GM23338 (cell line): ENCODE results near the gene TMEM37. TPM values are rescaled to one million over a fixed set of nuclear protein-coding genes. Genes with fewer than 3 reads are reported as not detected.

Experiments
- ATAC-seq: fragments of 200-7000 bp; cut with Tn5 transposase; 3 replicates; pipeline ENCODE4 v1.9.1; 2020
- DNase-seq: peaks from one replicate; pipeline ENCODE4 v3.0.0-alpha.2; 2015; ENCODE audit warnings: low spot score
- H2AFZ ChIP-seq: fragments of 200-600 bp; sonication (generic); 2 replicates; pipeline ENCODE4 v1.8.0; 2016; ENCODE audit warnings: antibody characterized with exemption, mild to moderate bottlenecking, moderate library complexity
- H3F3A ChIP-seq: fragments of 200-600 bp; sonication (generic); replicated peaks from 2 replicates; pipeline ENCODE4 v1.8.0; 2017; ENCODE audit warnings: antibody characterized with exemption, mixed run types, low read depth
- H3K27ac ChIP-seq: fragments of 200-600 bp; sonication (generic); 2 replicates; pipeline ENCODE4 v1.6.1; 2016; ENCODE audit warnings: low read depth
- H3K27me3 ChIP-seq: fragments of 200-600 bp; sonication (generic); 2 replicates; pipeline ENCODE4 v1.8.0; 2016; ENCODE audit warnings: mild to moderate bottlenecking, mixed run types, moderate library complexity; ENCODE audit not compliant: insufficient read depth
- H3K36me3 ChIP-seq: fragments of 200-600 bp; sonication (generic); 2 replicates; pipeline ENCODE4 v1.8.0; 2016; ENCODE audit warnings: mild to moderate bottlenecking; ENCODE audit not compliant: insufficient read depth
- H3K4me1 ChIP-seq: fragments of 200-600 bp; sonication (generic); 2 replicates; pipeline ENCODE4 v1.8.0; 2016; ENCODE audit warnings: mild to moderate bottlenecking, moderate library complexity; ENCODE audit not compliant: insufficient read depth
- H3K4me2 ChIP-seq: fragments of 200-600 bp; sonication (generic); 2 replicates; pipeline ENCODE4 v1.7.1; 2017; ENCODE audit warnings: mixed run types
- H3K4me3 ChIP-seq: fragments of 200-600 bp; sonication (generic); 2 replicates; pipeline ENCODE4 v1.6.1; 2016; ENCODE audit warnings: mixed run types
- H3K79me2 ChIP-seq: fragments of 200-600 bp; sonication (generic); replicated peaks from 2 replicates; pipeline ENCODE4 v1.8.0; 2017; ENCODE audit warnings: mild to moderate bottlenecking; ENCODE audit not compliant: insufficient read depth
- H3K9me2 ChIP-seq: fragments of 200-600 bp; sonication (generic); 2 replicates; pipeline ENCODE4 v1.8.0; 2017; ENCODE audit not compliant: insufficient read depth
- H4K20me1 ChIP-seq: fragments of 200-600 bp; sonication (generic); replicated peaks from 2 replicates; pipeline ENCODE4 v1.8.0; 2017; ENCODE audit warnings: mild to moderate bottlenecking; ENCODE audit not compliant: insufficient read depth
- H3K27ac Mint-ChIP-seq: 2 replicates; pipeline ENCODE4 v1.8.0; 2020; ENCODE audit warnings: inconsistent platforms, mild to moderate bottlenecking, moderate library complexity, mixed read lengths
- H3K27me3 Mint-ChIP-seq: 3 replicates; pipeline ENCODE4 v1.8.0; 2022; ENCODE audit warnings: low read depth, mild to moderate bottlenecking, moderate library complexity, mixed read lengths, inconsistent platforms; ENCODE audit not compliant: insufficient read depth, poor library complexity
- H3K36me3 Mint-ChIP-seq: 3 replicates; pipeline ENCODE4 v1.8.0; 2021; ENCODE audit warnings: low read depth, mild to moderate bottlenecking, inconsistent platforms, moderate library complexity, mixed read lengths
- H3K4me1 Mint-ChIP-seq: 3 replicates; pipeline ENCODE4 v1.8.0; 2020; ENCODE audit warnings: mild to moderate bottlenecking, inconsistent platforms, mixed read lengths
- H3K4me3 Mint-ChIP-seq: 3 replicates; pipeline ENCODE4 v1.8.0; 2021; ENCODE audit warnings: moderate library complexity, mild to moderate bottlenecking, inconsistent platforms, mixed read lengths
- H3K9me3 Mint-ChIP-seq: 3 replicates; pipeline ENCODE4 v1.8.0; 2020; ENCODE audit warnings: moderate library complexity, mild to moderate bottlenecking, inconsistent platforms, mixed read lengths
- EZH2phosphoT487 ChIP-seq: fragments of 200-600 bp; sonication (generic); IDR thresholded peaks from one replicate; pipeline ENCODE4 v1.8.1; 2018; ENCODE audit warnings: antibody characterized with exemption; ENCODE audit not compliant: unreplicated experiment
- ZNF331 ChIP-seq: fragments of 250-450 bp; sonication (Bioruptor Pico); IDR thresholded peaks from 2 replicates; pipeline ENCODE4 v1.5.0; 2020; ENCODE audit warnings: low read depth, mild to moderate bottlenecking, moderate library complexity
- polyA plus RNA-seq: library from polyadenylated mRNA; unstranded; fragments of >200 nt; fragmentation: Nextera tagmentation; extraction: Ambion mirVana; gene quantifications from 2 replicates; pipeline ENCODE4 v1.2.1, GENCODE V29; 2016
- total RNA-seq: library from RNA; depleted of rRNA; stranded (reverse); fragments of >200 nt; shearing (Covaris generic); gene quantifications from 2 replicates; pipeline ENCODE4 v1.2.3, GENCODE V29; 2014
- TF ChIP-seq, protein P1 (sequence below): IDR thresholded peaks from 2 replicates; pipeline ENCODE4 v1.6.1; 2016; ENCODE audit warnings: antibody characterized with exemption
- TF ChIP-seq, protein P2 (sequence below): fragments of 250-450 bp; sonication (Bioruptor Pico); IDR thresholded peaks from 2 replicates; pipeline ENCODE4 v1.5.0; 2020; ENCODE audit warnings: mild to moderate bottlenecking, moderate library complexity

The TMEM37 gene
- total and polyA plus RNA-seq, 2 experiments from 2014 or later: 8.6 to 8.8 TPM

- Histone ChIP-seq H3K4me3 (no peak overlapping the region), H3K4me2 (no peak overlapping the region), H3K27me3 (0 out of 2 replicates have a peak, but pooled peaks cover 9% of the 10 kb centered on the region), H4K20me1 (no peaks in the 10 kb centered on the region), H2AFZ (no peak overlapping the region), H3F3A (0 out of 2 replicates have a peak, but pooled peaks cover 7% of the 10 kb centered on the region), H3K4me1 (peaks cover 27% of the 10 kb centered on the region), H3K36me3 (no peaks in the 10 kb centered on the region; the same call in 1 of the 2 replicates), H3K27ac (no peak overlapping the region), H3K79me2 (peaks cover 7% of the 10 kb centered on the region), H3K9me2 (no peaks in the 10 kb centered on the region)
- DNase-seq (no peak), ATAC-seq (no peak)
- no peaks in the 10 kb centered on the region; the same call in 2 of the 3 replicates for H3K9me3 Mint-ChIP-seq
- peaks cover 13% of the 10 kb centered on the region for H3K27me3 Mint-ChIP-seq
- no peak overlapping the region for H3K27ac Mint-ChIP-seq
- TF ChIP-seq EZH2phosphoT487 (no peak), ZNF331 (no peak)
- TF ChIP-seq, protein P1, sequence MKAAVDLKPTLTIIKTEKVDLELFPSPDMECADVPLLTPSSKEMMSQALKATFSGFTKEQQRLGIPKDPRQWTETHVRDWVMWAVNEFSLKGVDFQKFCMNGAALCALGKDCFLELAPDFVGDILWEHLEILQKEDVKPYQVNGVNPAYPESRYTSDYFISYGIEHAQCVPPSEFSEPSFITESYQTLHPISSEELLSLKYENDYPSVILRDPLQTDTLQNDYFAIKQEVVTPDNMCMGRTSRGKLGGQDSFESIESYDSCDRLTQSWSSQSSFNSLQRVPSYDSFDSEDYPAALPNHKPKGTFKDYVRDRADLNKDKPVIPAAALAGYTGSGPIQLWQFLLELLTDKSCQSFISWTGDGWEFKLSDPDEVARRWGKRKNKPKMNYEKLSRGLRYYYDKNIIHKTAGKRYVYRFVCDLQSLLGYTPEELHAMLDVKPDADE: no peak
- TF ChIP-seq, protein P2, sequence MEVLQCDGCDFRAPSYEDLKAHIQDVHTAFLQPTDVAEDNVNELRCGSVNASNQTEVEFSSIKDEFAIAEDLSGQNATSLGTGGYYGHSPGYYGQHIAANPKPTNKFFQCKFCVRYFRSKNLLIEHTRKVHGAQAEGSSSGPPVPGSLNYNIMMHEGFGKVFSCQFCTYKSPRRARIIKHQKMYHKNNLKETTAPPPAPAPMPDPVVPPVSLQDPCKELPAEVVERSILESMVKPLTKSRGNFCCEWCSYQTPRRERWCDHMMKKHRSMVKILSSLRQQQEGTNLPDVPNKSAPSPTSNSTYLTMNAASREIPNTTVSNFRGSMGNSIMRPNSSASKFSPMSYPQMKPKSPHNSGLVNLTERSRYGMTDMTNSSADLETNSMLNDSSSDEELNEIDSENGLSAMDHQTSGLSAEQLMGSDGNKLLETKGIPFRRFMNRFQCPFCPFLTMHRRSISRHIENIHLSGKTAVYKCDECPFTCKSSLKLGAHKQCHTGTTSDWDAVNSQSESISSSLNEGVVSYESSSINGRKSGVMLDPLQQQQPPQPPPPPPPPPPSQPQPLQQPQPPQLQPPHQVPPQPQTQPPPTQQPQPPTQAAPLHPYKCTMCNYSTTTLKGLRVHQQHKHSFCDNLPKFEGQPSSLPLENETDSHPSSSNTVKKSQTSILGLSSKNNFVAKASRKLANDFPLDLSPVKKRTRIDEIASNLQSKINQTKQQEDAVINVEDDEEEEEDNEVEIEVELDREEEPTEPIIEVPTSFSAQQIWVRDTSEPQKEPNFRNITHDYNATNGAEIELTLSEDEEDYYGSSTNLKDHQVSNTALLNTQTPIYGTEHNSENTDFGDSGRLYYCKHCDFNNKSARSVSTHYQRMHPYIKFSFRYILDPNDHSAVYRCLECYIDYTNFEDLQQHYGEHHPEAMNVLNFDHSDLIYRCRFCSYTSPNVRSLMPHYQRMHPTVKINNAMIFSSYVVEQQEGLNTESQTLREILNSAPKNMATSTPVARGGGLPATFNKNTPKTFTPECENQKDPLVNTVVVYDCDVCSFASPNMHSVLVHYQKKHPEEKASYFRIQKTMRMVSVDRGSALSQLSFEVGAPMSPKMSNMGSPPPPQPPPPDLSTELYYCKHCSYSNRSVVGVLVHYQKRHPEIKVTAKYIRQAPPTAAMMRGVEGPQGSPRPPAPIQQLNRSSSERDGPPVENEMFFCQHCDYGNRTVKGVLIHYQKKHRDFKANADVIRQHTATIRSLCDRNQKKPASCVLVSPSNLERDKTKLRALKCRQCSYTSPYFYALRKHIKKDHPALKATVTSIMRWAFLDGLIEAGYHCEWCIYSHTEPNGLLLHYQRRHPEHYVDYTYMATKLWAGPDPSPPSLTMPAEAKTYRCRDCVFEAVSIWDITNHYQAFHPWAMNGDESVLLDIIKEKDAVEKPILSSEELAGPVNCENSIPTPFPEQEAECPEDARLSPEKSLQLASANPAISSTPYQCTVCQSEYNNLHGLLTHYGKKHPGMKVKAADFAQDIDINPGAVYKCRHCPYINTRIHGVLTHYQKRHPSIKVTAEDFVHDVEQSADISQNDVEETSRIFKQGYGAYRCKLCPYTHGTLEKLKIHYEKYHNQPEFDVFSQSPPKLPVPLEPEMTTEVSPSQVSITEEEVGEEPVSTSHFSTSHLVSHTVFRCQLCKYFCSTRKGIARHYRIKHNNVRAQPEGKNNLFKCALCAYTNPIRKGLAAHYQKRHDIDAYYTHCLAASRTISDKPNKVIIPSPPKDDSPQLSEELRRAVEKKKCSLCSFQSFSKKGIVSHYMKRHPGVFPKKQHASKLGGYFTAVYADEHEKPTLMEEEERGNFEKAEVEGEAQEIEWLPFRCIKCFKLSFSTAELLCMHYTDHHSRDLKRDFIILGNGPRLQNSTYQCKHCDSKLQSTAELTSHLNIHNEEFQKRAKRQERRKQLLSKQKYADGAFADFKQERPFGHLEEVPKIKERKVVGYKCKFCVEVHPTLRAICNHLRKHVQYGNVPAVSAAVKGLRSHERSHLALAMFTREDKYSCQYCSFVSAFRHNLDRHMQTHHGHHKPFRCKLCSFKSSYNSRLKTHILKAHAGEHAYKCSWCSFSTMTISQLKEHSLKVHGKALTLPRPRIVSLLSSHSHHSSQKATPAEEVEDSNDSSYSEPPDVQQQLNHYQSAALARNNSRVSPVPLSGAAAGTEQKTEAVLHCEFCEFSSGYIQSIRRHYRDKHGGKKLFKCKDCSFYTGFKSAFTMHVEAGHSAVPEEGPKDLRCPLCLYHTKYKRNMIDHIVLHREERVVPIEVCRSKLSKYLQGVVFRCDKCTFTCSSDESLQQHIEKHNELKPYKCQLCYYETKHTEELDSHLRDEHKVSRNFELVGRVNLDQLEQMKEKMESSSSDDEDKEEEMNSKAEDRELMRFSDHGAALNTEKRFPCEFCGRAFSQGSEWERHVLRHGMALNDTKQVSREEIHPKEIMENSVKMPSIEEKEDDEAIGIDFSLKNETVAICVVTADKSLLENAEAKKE: no peak
- no peak overlapping the region for H3K4me3 Mint-ChIP-seq
- no peaks in the 10 kb centered on the region for H3K36me3 Mint-ChIP-seq
- H3K4me1 Mint-ChIP-seq: peaks cover 35% of the 10 kb centered on the region
Observed at GRCh38 chr2:119427756-119428155, 3.9 kb upstream of the TMEM37 start.
